Peyer's patch (tissue), 4 donors: ENCODE measurements around the gene SOX5.

Experiments used
- CTCF ChIP-seq, 6 experiments: fragments of 450-650 bp in 4 of 6; fragments of 200-600 bp in 2 of 6; sonication (generic) in 1 of 6; IDR thresholded peaks; one replicate each; pipeline ENCODE4 v1.5.1; 2017 to 2019; ENCODE audit warnings: antibody characterized with exemption in 6 of 6, mild to moderate bottlenecking in 3 of 6, moderate library complexity in 1 of 6
- POLR2A ChIP-seq, 2 donors: fragments of 450-650 bp; IDR thresholded peaks; one replicate each; pipeline ENCODE4 v1.5.1; 2017; ENCODE audit warnings: antibody characterized with exemption in 2 of 2, mild to moderate bottlenecking in 2 of 2, moderate library complexity in 2 of 2

- TF ChIP-seq CTCF (IDR thresholded peaks at IDR 0.05) (no peak), POLR2A (IDR thresholded peaks at IDR 0.05) (no peak)
Measured at GRCh38 chr12:23948291-23948690, 1.2 kb downstream of the SOX5 start.
